Measurements from ENCODE around the gene KIF23. TPM values are rescaled to one million over a fixed set of nuclear protein-coding genes. Genes with fewer than 3 reads are reported as not detected.
"Not testable (repeated sequence)": the region's sequence is repeated elsewhere in the genome, so short reads cannot be mapped to it uniquely, and the experiment has no call there.

KIF23 gene
- total RNA-seq, 2 experiments from 2014 or later, result 54.0 to 61.6 TPM

DNA sequence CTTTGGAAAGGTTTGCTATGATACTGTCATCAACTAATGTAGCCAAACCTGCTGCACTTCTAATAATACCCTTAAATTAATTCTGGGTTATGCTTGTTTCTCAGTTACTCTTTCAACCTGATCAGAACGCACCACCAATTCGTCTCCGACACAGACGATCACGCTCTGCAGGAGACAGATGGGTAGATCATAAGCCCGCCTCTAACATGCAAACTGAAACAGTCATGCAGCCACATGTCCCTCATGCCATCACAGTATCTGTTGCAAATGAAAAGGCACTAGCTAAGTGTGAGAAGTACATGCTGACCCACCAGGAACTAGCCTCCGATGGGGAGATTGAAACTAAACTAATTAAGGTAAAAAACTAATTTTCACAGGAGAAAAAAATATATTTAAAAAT lies 30.5 kb downstream of the KIF23 start:
- CTCF ChIA-PET (ENCODE audit: unreplicated experiment), result no interaction called here
- no TSS peak for BruUV-seq (replicated peaks)
- POLR2A ChIA-PET, result interaction anchor here (1.2 kb wide), 1 partner anchor 18 kb away, joined by 8 read pairs; no protein-coding TSS in a partner anchor
- TF ChIP-seq, protein P1, sequence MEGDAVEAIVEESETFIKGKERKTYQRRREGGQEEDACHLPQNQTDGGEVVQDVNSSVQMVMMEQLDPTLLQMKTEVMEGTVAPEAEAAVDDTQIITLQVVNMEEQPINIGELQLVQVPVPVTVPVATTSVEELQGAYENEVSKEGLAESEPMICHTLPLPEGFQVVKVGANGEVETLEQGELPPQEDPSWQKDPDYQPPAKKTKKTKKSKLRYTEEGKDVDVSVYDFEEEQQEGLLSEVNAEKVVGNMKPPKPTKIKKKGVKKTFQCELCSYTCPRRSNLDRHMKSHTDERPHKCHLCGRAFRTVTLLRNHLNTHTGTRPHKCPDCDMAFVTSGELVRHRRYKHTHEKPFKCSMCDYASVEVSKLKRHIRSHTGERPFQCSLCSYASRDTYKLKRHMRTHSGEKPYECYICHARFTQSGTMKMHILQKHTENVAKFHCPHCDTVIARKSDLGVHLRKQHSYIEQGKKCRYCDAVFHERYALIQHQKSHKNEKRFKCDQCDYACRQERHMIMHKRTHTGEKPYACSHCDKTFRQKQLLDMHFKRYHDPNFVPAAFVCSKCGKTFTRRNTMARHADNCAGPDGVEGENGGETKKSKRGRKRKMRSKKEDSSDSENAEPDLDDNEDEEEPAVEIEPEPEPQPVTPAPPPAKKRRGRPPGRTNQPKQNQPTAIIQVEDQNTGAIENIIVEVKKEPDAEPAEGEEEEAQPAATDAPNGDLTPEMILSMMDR (conservative IDR thresholded peaks at IDR 0.05; ENCODE audit: low read length), result no peak
- no peak for TF ChIP-seq EZH2phosphoT487 (IDR thresholded peaks at IDR 0.05; ENCODE audit: borderline replicate concordance, low read depth, low read length)
- Histone ChIP-seq H3K9me2 (ENCODE audit: insufficient read depth, low read length) (no peaks in the 10 kb centered on the region), H4K20me1 (ENCODE audit: insufficient read depth, low read length) (no peaks in the 10 kb centered on the region), H3K4me3 (ENCODE audit: low read depth, low read length, poor library complexity, severe bottlenecking) (no peak overlapping the region), H3K9me3 (ENCODE audit: low read length) (no peaks in the 10 kb centered on the region), H3K79me2 (ENCODE audit: insufficient read depth, low read depth, low read length) (no peaks in the 10 kb centered on the region), H3K4me2 (ENCODE audit: low read length) (no peak overlapping the region), H2AFZ (ENCODE audit: low read length) (no peak overlapping the region), H3K4me1 (ENCODE audit: insufficient read depth, low read length, poor library complexity, severe bottlenecking) (peaks cover 6% of the 10 kb centered on the region), H3K36me3 (ENCODE audit: insufficient read depth, low read length) (peaks cover 96% of the 10 kb centered on the region), H3K27ac (ENCODE audit: low read depth, low read length, poor library complexity, severe bottlenecking) (no peak overlapping the region)
- intact Hi-C loops (cut with micrococcal nuclease; ENCODE audit: unreplicated experiment), result no loop called here
- DNase-seq (ENCODE audit: low spot score), result no peak

GRCh38 chr15:69446953-69447352 lies 32.8 kb downstream of the KIF23 start:
- peaks cover 79% of the 10 kb centered on the region for H3K36me3 ChIP-seq (ENCODE audit: insufficient read depth, low read length)
- ChIA-PET POLR2A (no interaction called here), CTCF (ENCODE audit: unreplicated experiment) (interaction anchor here (1.7 kb wide), 1 partner anchor 16 kb away, joined by 4 read pairs; no protein-coding TSS in a partner anchor)
- no peaks in the 10 kb centered on the region for H4K20me1 ChIP-seq (ENCODE audit: insufficient read depth, low read length)
- no peak for TF ChIP-seq EZH2phosphoT487 (IDR thresholded peaks at IDR 0.05; ENCODE audit: borderline replicate concordance, low read depth, low read length)
- TF ChIP-seq, protein P1 (conservative IDR thresholded peaks at IDR 0.05; ENCODE audit: low read length), result no peak
- no TSS peak for BruUV-seq (replicated peaks)
- DNase-seq (ENCODE audit: low spot score), result no peak
- intact Hi-C loops (cut with micrococcal nuclease; ENCODE audit: unreplicated experiment), result no loop called here
- no peak overlapping the region for H3K4me3 ChIP-seq (ENCODE audit: low read depth, low read length, poor library complexity, severe bottlenecking)
- no peak overlapping the region for H2AFZ ChIP-seq (ENCODE audit: low read length)
- no peaks in the 10 kb centered on the region for H3K9me2 ChIP-seq (ENCODE audit: insufficient read depth, low read length)
- no peaks in the 10 kb centered on the region for H3K9me3 ChIP-seq (ENCODE audit: low read length)
- H3K4me2 ChIP-seq (ENCODE audit: low read length), result no peak overlapping the region
- H3K79me2 ChIP-seq (ENCODE audit: insufficient read depth, low read depth, low read length), result peaks cover 13% of the 10 kb centered on the region; the same call in 1 of the 2 replicates
- peaks cover 16% of the 10 kb centered on the region for H3K4me1 ChIP-seq (ENCODE audit: insufficient read depth, low read length, poor library complexity, severe bottlenecking)
- no peak overlapping the region for H3K27ac ChIP-seq (ENCODE audit: low read depth, low read length, poor library complexity, severe bottlenecking)

- intact Hi-C loops (cut with micrococcal nuclease; ENCODE audit: unreplicated experiment), result loop anchor here (5.0 to 10.0 kb wide), 2 partner anchors 635 to 647 kb away; partner anchors contain the start of gene TLE3
- H2AFZ ChIP-seq (ENCODE audit: low read length); BruUV-seq (replicated peaks); CTCF ChIA-PET (ENCODE audit: unreplicated experiment); H3K4me2 ChIP-seq (ENCODE audit: low read length); H3K27ac ChIP-seq (ENCODE audit: low read depth, low read length, poor library complexity, severe bottlenecking); H3K9me3 ChIP-seq (ENCODE audit: low read length); H3K4me3 ChIP-seq (ENCODE audit: low read depth, low read length, poor library complexity, severe bottlenecking); DNase-seq (ENCODE audit: low spot score); H3K9me2 ChIP-seq (ENCODE audit: insufficient read depth, low read length): not testable (repeated sequence)
- Histone ChIP-seq H3K79me2 (ENCODE audit: insufficient read depth, low read depth, low read length) (peaks cover 41% of the 10 kb centered on the region), H3K36me3 (ENCODE audit: insufficient read depth, low read length) (peaks cover 72% of the 10 kb centered on the region), H3K4me1 (ENCODE audit: insufficient read depth, low read length, poor library complexity, severe bottlenecking) (peaks cover 22% of the 10 kb centered on the region), H4K20me1 (ENCODE audit: insufficient read depth, low read length) (peaks cover 21% of the 10 kb centered on the region)
- POLR2A ChIA-PET, result interaction anchor here (3.5 kb wide), 1 partner anchor 36 kb away, joined by 39 read pairs; the partner anchor contains the start of gene KIF23
These were observed 36.1 kb downstream of the KIF23 start for GRCh38 chr15:69450221-69450620.
